IMR-90 (cell line): Measurements from ENCODE around the gene ARHGEF37. TPM values are rescaled to one million over a fixed set of nuclear protein-coding genes. Genes with fewer than 3 reads are reported as not detected.

ENCODE experiments used
- ATAC-seq: fragments of 200-7000 bp; cut with Tn5 transposase; 2 replicates; pipeline ENCODE4 v1.9.1; 2020; ENCODE audit warnings: low read depth, mild to moderate bottlenecking, moderate library complexity
- BruUV-seq: library from RNA; stranded (reverse); fragments of 400-500 nt; replicated peaks from 2 replicates; lab custom pipeline; 2021; lab: Mats Ljungman, UMichigan
- CTCF ChIA-PET: fragments of 300-600 bp; formaldehyde crosslinking; extraction: SDS; loops from one replicate; lab custom pipeline; 2021; ENCODE audit warnings: antibody characterized with exemption; lab: Yijun Ruan, JAX
- POLR2A ChIA-PET: fragments of 300-600 bp; sonication (Branson Sonifier 250); formaldehyde crosslinking; loops from one replicate; lab custom pipeline; 2022; ENCODE audit warnings: antibody characterized with exemption; ENCODE audit not compliant: unreplicated experiment; lab: Charles Lee
- DNase-seq: peaks from one replicate; pipeline ENCODE4 v3.0.0; 2013
- H2AFZ ChIP-seq: replicated peaks from 2 replicates; pipeline ENCODE3; 2013; ENCODE audit warnings: low read length, mild to moderate bottlenecking; ENCODE audit not compliant: poor library complexity
- H2AK5ac ChIP-seq: 2 replicates; pipeline ENCODE4 v1.6.1; 2013; ENCODE audit warnings: low read depth, low read length, inconsistent platforms
- H2AK9ac ChIP-seq: replicated peaks from 2 replicates; pipeline ENCODE3; 2013; ENCODE audit warnings: mild to moderate bottlenecking, low read depth, low read length, moderate library complexity; ENCODE audit not compliant: poor library complexity
- H2BK120ac ChIP-seq: 2 replicates; pipeline ENCODE4 v1.6.1; 2013; ENCODE audit warnings: low read depth, low read length, inconsistent platforms
- H2BK15ac ChIP-seq: 3 replicates; pipeline ENCODE4 v1.6.1; 2013; ENCODE audit warnings: low read depth, low read length, inconsistent platforms
- H2BK20ac ChIP-seq: 2 replicates; pipeline ENCODE4 v1.6.1; 2013; ENCODE audit warnings: low read depth, mild to moderate bottlenecking, inconsistent platforms, low read length, moderate library complexity
- H2BK5ac ChIP-seq: 2 replicates; pipeline ENCODE4 v1.6.1; 2013; ENCODE audit warnings: mild to moderate bottlenecking, low read depth, low read length, inconsistent platforms; ENCODE audit not compliant: poor library complexity, severe bottlenecking
- H3K14ac ChIP-seq: replicated peaks from 2 replicates; pipeline ENCODE4 v1.6.1; 2013; ENCODE audit warnings: low read depth, low read length, inconsistent platforms
- H3K18ac ChIP-seq: 2 replicates; pipeline ENCODE4 v1.6.1; 2013; ENCODE audit warnings: low read depth, low read length, control low read depth
- H3K23ac ChIP-seq: 2 replicates; pipeline ENCODE4 v1.6.1; 2013; ENCODE audit warnings: low read depth, low read length, inconsistent platforms
- H3K27ac ChIP-seq: 2 replicates; pipeline ENCODE4 v1.5.1; 2013; ENCODE audit warnings: mild to moderate bottlenecking, control low read depth, low read length; ENCODE audit not compliant: insufficient read depth
- H3K27me3 ChIP-seq: 2 replicates; pipeline ENCODE4 v1.6.1; 2013; ENCODE audit warnings: low read length; ENCODE audit not compliant: control insufficient read depth, insufficient read depth
- H3K36me3 ChIP-seq: 2 replicates; pipeline ENCODE4 v1.6.1; 2013; ENCODE audit warnings: low read length, mixed read lengths; ENCODE audit not compliant: control insufficient read depth, insufficient read depth
- H3K4ac ChIP-seq: 2 replicates; pipeline ENCODE4 v1.6.1; 2013; ENCODE audit warnings: low read depth, low read length, inconsistent platforms
- H3K4me1 ChIP-seq: 2 replicates; pipeline ENCODE4 v1.6.1; 2013; ENCODE audit warnings: low read length, mixed read lengths; ENCODE audit not compliant: control insufficient read depth, insufficient read depth
- H3K4me2 ChIP-seq: 2 replicates; pipeline ENCODE4 v1.6.1; 2013; ENCODE audit warnings: low read depth, mild to moderate bottlenecking, control low read depth, low read length, moderate library complexity
- H3K4me3 ChIP-seq: 2 replicates; pipeline ENCODE4 v1.5.1; 2013; ENCODE audit warnings: low read depth, mild to moderate bottlenecking, control low read depth, low read length, moderate library complexity; ENCODE audit not compliant: insufficient read depth
- H3K56ac ChIP-seq: 2 replicates; pipeline ENCODE4 v1.6.1; 2013; ENCODE audit warnings: low read length, inconsistent platforms; ENCODE audit not compliant: insufficient read depth; ENCODE audit errors: extremely low read depth
- H3K79me1 ChIP-seq, 2 experiments: 2 replicates each; pipeline ENCODE4 v1.6.1; 2013; ENCODE audit warnings: low read length in 2 of 2, inconsistent platforms in 1 of 2, low read depth in 1 of 2
- H3K9ac ChIP-seq: 2 replicates; pipeline ENCODE4 v1.6.1; 2013; ENCODE audit warnings: low read depth, low read length, control low read depth
- H3K9me1 ChIP-seq: 2 replicates; pipeline ENCODE4 v1.6.1; 2013; ENCODE audit warnings: low read length, inconsistent platforms; ENCODE audit not compliant: insufficient read depth
- H3K9me3 ChIP-seq: 2 replicates; pipeline ENCODE4 v1.6.1; 2013; ENCODE audit warnings: low read length; ENCODE audit not compliant: control insufficient read depth, insufficient read depth
- H4K20me1 ChIP-seq: 2 replicates; pipeline ENCODE4 v1.6.1; 2013; ENCODE audit warnings: low read length, inconsistent platforms; ENCODE audit not compliant: insufficient read depth
- H4K5ac ChIP-seq: 2 replicates; pipeline ENCODE4 v1.6.1; 2013; ENCODE audit warnings: mild to moderate bottlenecking, low read depth, low read length, control low read depth
- H4K8ac ChIP-seq, 2 experiments: 2 replicates each; pipeline ENCODE4 v1.6.1; 2013; ENCODE audit warnings: low read depth in 2 of 2, low read length in 2 of 2, control low read depth in 1 of 2, inconsistent platforms in 1 of 2
- H4K91ac ChIP-seq: 2 replicates; pipeline ENCODE4 v1.6.1; 2013; ENCODE audit warnings: low read depth, low read length, inconsistent platforms; ENCODE audit not compliant: insufficient read depth
- BHLHE40 ChIP-seq: fragments of 150-350 bp; IDR thresholded peaks from 2 replicates; pipeline ENCODE4 v1.6.1; 2016; ENCODE audit warnings: mild to moderate bottlenecking, low read depth, low read length
- CEBPB ChIP-seq: IDR thresholded peaks from 2 replicates; pipeline ENCODE4 v1.6.1; 2012; ENCODE audit warnings: low read depth, low read length, improper control_type of control experiment
- CHD1 ChIP-seq: IDR thresholded peaks from 2 replicates; pipeline ENCODE4 v1.6.1; 2012; ENCODE audit warnings: low read depth, low read length, improper control_type of control experiment
- MXI1 ChIP-seq: IDR thresholded peaks from 2 replicates; pipeline ENCODE4 v1.6.1; 2012; ENCODE audit warnings: low read depth, mild to moderate bottlenecking, low read length, moderate library complexity, borderline replicate concordance
- NFE2L2 ChIP-seq: fragments of 150-350 bp; IDR thresholded peaks from 2 replicates; pipeline ENCODE4 v1.6.1; 2016; ENCODE audit warnings: low read depth, mild to moderate bottlenecking, low read length
- RAD21 ChIP-seq: IDR thresholded peaks from 2 replicates; pipeline ENCODE4 v1.6.1; 2012; ENCODE audit warnings: low read length, improper control_type of control experiment
- RFX5 ChIP-seq: IDR thresholded peaks from 2 replicates; pipeline ENCODE4 v1.8.0; 2012; ENCODE audit warnings: low read depth, mild to moderate bottlenecking, low read length, moderate library complexity
- WGBS, 2 experiments: methylation state at CpG; one replicate each; pipeline versions ENCODE4 v1.1.5 to v1.1.7; 2013; ENCODE audit warnings: missing lambda C conversion rate in 2 of 2; ENCODE audit not compliant: insufficient read length in 1 of 2; ENCODE audit errors: extremely low coverage in 2 of 2; 5-methylcytosine and 5-hydroxymethylcytosine counted together
- dilution Hi-C: fragments of 300-500 bp; cut with HindIII; formaldehyde crosslinking; loops from one replicate; pipeline ENCODE4 v1.14.3; 2018; ENCODE audit warnings: low sequenced_read_pairs; ENCODE audit not compliant: unreplicated experiment
- in situ Hi-C: fragments of 300-500 bp; cut with MboI; formaldehyde crosslinking; loops from 3 replicates; pipeline ENCODE4 v1.14.3; 2019; ENCODE audit warnings: low sequenced_read_pairs, inconsistent platforms, mixed read lengths
- intact Hi-C: fragments of 100-400 bp; cut with micrococcal nuclease; formaldehyde crosslinking; loops from 2 replicates; pipeline ENCODE4 v1.10.0; 2022
- polyA plus RNA-seq, 3 experiments: library from polyadenylated mRNA; depleted of rRNA; stranded (reverse); fragments of >200 nt; gene quantifications; 2 replicates each; pipeline ENCODE4 v1.2.3, GENCODE V29; 2012; ENCODE audit warnings: low replicate concordance in 1 of 3
- total RNA-seq: library from RNA; depleted of rRNA; stranded (reverse); fragments of >200 nt; gene quantifications from 2 replicates; pipeline ENCODE4 v1.2.3, GENCODE V29; 2012

The ARHGEF37 gene
- total and polyA plus RNA-seq, 2 of the 4 experiments (the other 2 are of a cell fraction) = 0.39 to 0.54 TPM

DNA sequence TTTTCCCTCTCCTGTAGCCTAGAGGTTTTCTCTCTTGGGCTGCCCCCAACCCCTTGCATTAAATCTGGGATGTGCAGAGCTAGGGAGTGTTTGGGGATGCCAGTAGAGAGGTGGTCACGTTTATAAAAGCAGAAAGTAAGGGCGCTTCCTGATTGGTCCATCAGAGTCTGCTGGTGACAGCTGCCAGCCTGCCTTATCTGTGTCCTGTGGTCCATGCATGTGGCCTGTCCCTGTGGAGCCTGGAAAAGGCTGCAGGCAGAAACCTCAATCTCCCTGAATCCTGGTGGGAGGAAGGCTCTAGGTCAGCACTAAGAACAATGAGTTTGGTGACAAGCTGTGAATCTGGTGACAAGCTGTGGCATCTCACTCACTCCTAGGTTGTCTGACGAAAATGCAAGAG is 42.2 kb downstream of the ARHGEF37 start:
- Histone ChIP-seq H2AK9ac (no peak overlapping the region), H3K36me3 (no peaks in the 10 kb centered on the region), H4K20me1 (no peaks in the 10 kb centered on the region), H3K4me1 (peaks cover 3% of the 10 kb centered on the region), H3K4ac (no peak overlapping the region), H3K9ac (no peak overlapping the region), H2BK15ac (no peak overlapping the region), H3K4me3 (no peak overlapping the region), H4K91ac (no peak overlapping the region), H3K23ac (no peak overlapping the region), H3K27ac (no peak overlapping the region), H4K8ac (no peak overlapping the region), H3K18ac (no peak overlapping the region), H2AFZ (no peak overlapping the region), H3K4me2 (no peak overlapping the region), H3K14ac (no peak overlapping the region), H2AK5ac (no peak overlapping the region), H2BK5ac (no peak overlapping the region), H2BK20ac (no peak overlapping the region), H3K9me3 (no peaks in the 10 kb centered on the region), H3K79me1 (no peaks in the 10 kb centered on the region), H3K27me3 (peaks cover 7% of the 10 kb centered on the region), H3K56ac (no peak overlapping the region), H4K5ac (no peak overlapping the region), H2BK120ac (no peak overlapping the region), H3K9me1 (no peaks in the 10 kb centered on the region)
- no TSS peak for BruUV-seq
- in situ Hi-C loops = no loop called here
- ChIA-PET POLR2A (no interaction called here), CTCF (interaction anchor here (1.7 kb wide), 1 partner anchor 13 kb away, joined by 4 read pairs; no protein-coding TSS in a partner anchor)
- no peak for ATAC-seq
- no CpG with 5 or more reads among the region's 3 CpGs for WGBS, 2 experiments
- dilution Hi-C loops = no loop called here
- intact Hi-C loops = no loop called here
- DNase-seq = no peak
- no peak for TF ChIP-seq CEBPB
- TF ChIP-seq BHLHE40 = no peak
- TF ChIP-seq MXI1 = no peak
- no peak for TF ChIP-seq NFE2L2
- no peak for TF ChIP-seq CHD1
- no peak for TF ChIP-seq RFX5
- TF ChIP-seq RAD21 = no peak
